Naive thymus-derived CD4-positive, alpha-beta T cell (primary cell): ENCODE measurements around the gene ARID3C. TPM values are rescaled to one million over a fixed set of nuclear protein-coding genes. Genes with fewer than 3 reads are reported as not detected.
A peak's percentile ranks its signal among the peaks of the same experiment; 100 is the strongest.

ENCODE experiments used
- ATAC-seq: fragments of 150-1000 bp; cut with Tn5 transposase; 2 replicates; pipeline ENCODE4 v1.10.0; 2021; ENCODE audit warnings: mild to moderate bottlenecking, moderate library complexity
- CTCF ChIA-PET: fragments of 350-600 bp; sonication (Branson Sonifier 250); formaldehyde crosslinking; loops from one replicate; lab custom pipeline; 2021; ENCODE audit warnings: antibody characterized with exemption; lab: Charles Lee
- POLR2A ChIA-PET: fragments of 350-600 bp; sonication (Branson Sonifier 250); formaldehyde crosslinking; loops from one replicate; lab custom pipeline; 2021; ENCODE audit warnings: antibody characterized with exemption, inconsistent platforms; lab: Charles Lee
- DNase-seq, 9 donors: peaks; one replicate each; pipeline versions ENCODE4 v3.0.0 to v3.0.0-alpha.2; 2020 to 2022; ENCODE audit warnings: mixed read lengths in 1 of 9
- H3K27ac ChIP-seq: one replicate; pipeline ENCODE4 v1.7.0; 2013; ENCODE audit warnings: mild to moderate bottlenecking, low read depth, low read length, moderate library complexity
- H3K27me3 ChIP-seq, 2 donors: one replicate each; pipeline ENCODE4 v1.7.0; 2013; ENCODE audit warnings: low read length in 2 of 2, mild to moderate bottlenecking in 2 of 2, moderate library complexity in 2 of 2; ENCODE audit not compliant: control insufficient read depth in 2 of 2, insufficient read depth in 2 of 2
- H3K36me3 ChIP-seq, 3 experiments: 1 replicate in 2 of 3; 2 replicates in 1 of 3; pipeline ENCODE4 v1.7.0; 2013; ENCODE audit warnings: low read length in 3 of 3, mild to moderate bottlenecking in 3 of 3, moderate library complexity in 1 of 3; ENCODE audit not compliant: insufficient read depth in 3 of 3, control insufficient read depth in 2 of 3
- H3K4me1 ChIP-seq, 2 donors: one replicate each; pipeline ENCODE4 v1.7.0; 2013; ENCODE audit warnings: low read length in 2 of 2, mild to moderate bottlenecking in 2 of 2, moderate library complexity in 1 of 2; ENCODE audit not compliant: control insufficient read depth in 2 of 2, insufficient read depth in 2 of 2
- H3K4me3 ChIP-seq: 2 replicates; pipeline ENCODE4 v1.7.0; 2013; ENCODE audit warnings: mild to moderate bottlenecking, low read length
- H3K9me3 ChIP-seq, 3 experiments: 1 replicate in 2 of 3; 2 replicates in 1 of 3; pipeline ENCODE4 v1.7.0; 2013; ENCODE audit warnings: low read length in 3 of 3; ENCODE audit not compliant: control insufficient read depth in 2 of 3
- H3K27ac Mint-ChIP-seq, 9 donors: one replicate each; pipeline ENCODE4 v1.8.0; 2020 to 2022; ENCODE audit warnings: mixed read lengths in 9 of 9, mild to moderate bottlenecking in 8 of 9, moderate library complexity in 5 of 9, inconsistent platforms in 2 of 9
- H3K27me3 Mint-ChIP-seq, 5 donors: one replicate each; pipeline ENCODE4 v1.8.0; 2021 to 2022; ENCODE audit warnings: mixed read lengths in 5 of 5, mild to moderate bottlenecking in 1 of 5
- H3K36me3 Mint-ChIP-seq, 5 donors: one replicate each; pipeline ENCODE4 v1.8.0; 2020 to 2022; ENCODE audit warnings: mixed read lengths in 5 of 5, mild to moderate bottlenecking in 3 of 5, inconsistent platforms in 1 of 5
- H3K4me1 Mint-ChIP-seq, 7 donors: one replicate each; pipeline ENCODE4 v1.8.0; 2020 to 2022; ENCODE audit warnings: mixed read lengths in 7 of 7, mild to moderate bottlenecking in 3 of 7, inconsistent platforms in 1 of 7
- H3K4me3 Mint-ChIP-seq, 10 donors: one replicate each; pipeline ENCODE4 v1.8.0; 2020 to 2022; ENCODE audit warnings: mild to moderate bottlenecking in 10 of 10, mixed read lengths in 10 of 10, moderate library complexity in 6 of 10, inconsistent platforms in 2 of 10
- H3K9me3 Mint-ChIP-seq, 11 donors: one replicate each; pipeline ENCODE4 v1.8.0; 2020 to 2022; ENCODE audit warnings: mixed read lengths in 11 of 11, mild to moderate bottlenecking in 4 of 11, inconsistent platforms in 1 of 11, moderate library complexity in 1 of 11
- intact Hi-C, 2 donors: fragments of 100-400 bp; cut with micrococcal nuclease; formaldehyde crosslinking; loops; one replicate each; pipeline ENCODE4 v1.15.1; 2023
- polyA plus RNA-seq, 2 donors: library from polyadenylated mRNA; unstranded; fragments of 300-500 nt; fragmentation: Illumina TruSeq; gene quantifications; one replicate each; pipeline ENCODE4 v1.2.3, GENCODE V29; 2021
- total RNA-seq, 6 experiments: library from RNA in 5 of 6; stranded (reverse) in 5 of 6; gene quantifications; 1 replicate in 5 of 6; 2 replicates in 1 of 6; pipeline ENCODE4 v1.2.3 and lab custom pipeline; 2021 to 2026

ARID3C gene
- total and polyA plus RNA-seq, 7 experiments from 2014 or later, result 0.27 to 0.36 TPM; not detected in 5

DNA sequence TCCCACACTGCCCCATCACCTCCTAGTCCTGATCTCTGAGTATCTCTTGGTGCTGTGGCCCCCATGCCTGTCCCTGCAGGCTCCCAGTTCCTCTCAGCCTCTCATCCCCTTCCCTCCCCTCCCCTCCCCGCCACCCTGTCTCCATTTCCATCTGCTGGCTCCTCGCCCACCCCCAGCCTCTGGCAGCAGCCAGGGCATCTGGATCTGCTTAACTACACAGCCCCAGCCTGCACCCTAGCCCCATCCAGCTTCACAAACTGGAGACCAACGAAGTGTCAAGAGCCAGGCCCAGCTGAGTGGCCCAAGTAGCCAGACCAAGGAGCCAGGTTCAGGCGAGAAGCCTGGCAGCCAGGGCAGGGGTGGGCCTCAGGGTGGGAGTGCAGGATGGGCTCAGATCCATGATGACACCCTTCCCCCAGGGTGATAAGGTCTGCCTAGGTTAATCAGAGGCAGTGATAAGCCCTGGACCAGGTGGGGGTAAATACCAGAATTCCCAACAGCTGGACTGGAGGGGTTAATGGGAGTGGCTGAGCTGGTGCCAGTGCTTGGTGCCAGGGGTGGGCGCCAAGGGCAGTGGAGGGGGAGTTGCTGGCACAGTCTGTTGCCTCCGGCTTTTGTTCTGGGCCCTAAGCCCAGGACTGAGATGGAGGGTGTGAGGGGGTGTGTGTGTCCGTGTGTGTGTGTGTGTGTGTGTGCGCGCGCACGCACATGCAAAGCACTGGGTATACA, 25.6 kb upstream of the ARID3C start:
- no peaks in the 10 kb centered on the region for H3K9me3 Mint-ChIP-seq
- no peak for DNase-seq
- ChIA-PET CTCF (no interaction called here), POLR2A (interaction anchor here (1.3 to 1.9 kb wide), 2 partner anchors 8 to 417 kb away, joined by 3 to 7 read pairs; partner anchors contain the start of gene GALT)
- no peak for ATAC-seq
- peaks cover 0 to 13% of the 10 kb centered on the region in 2 donors for H3K4me1 ChIP-seq
- H3K27ac ChIP-seq, result no peak overlapping the region
- peaks cover 1 to 23% (median 4%) of the 10 kb centered on the region in 3 experiments for H3K36me3 ChIP-seq
- H3K4me1 Mint-ChIP-seq, result peaks cover 19 to 38% (median 26%) of the 10 kb centered on the region in 7 donors
- H3K27me3 Mint-ChIP-seq, result no peaks in the 10 kb centered on the region
- peaks cover under 1 to 15% (median 4%) of the 10 kb centered on the region in 5 donors for H3K36me3 Mint-ChIP-seq
- no peak overlapping the region for H3K4me3 Mint-ChIP-seq
- no peak overlapping the region for H3K4me3 ChIP-seq
- intact Hi-C loops, result no loop called here
- H3K27ac Mint-ChIP-seq, result peak overlapping the region in 6 of 9 donors; percentile 10 to 57 (median 50)
- no peaks in the 10 kb centered on the region for H3K9me3 ChIP-seq
- H3K27me3 ChIP-seq, result no peaks in the 10 kb centered on the region

DNA sequence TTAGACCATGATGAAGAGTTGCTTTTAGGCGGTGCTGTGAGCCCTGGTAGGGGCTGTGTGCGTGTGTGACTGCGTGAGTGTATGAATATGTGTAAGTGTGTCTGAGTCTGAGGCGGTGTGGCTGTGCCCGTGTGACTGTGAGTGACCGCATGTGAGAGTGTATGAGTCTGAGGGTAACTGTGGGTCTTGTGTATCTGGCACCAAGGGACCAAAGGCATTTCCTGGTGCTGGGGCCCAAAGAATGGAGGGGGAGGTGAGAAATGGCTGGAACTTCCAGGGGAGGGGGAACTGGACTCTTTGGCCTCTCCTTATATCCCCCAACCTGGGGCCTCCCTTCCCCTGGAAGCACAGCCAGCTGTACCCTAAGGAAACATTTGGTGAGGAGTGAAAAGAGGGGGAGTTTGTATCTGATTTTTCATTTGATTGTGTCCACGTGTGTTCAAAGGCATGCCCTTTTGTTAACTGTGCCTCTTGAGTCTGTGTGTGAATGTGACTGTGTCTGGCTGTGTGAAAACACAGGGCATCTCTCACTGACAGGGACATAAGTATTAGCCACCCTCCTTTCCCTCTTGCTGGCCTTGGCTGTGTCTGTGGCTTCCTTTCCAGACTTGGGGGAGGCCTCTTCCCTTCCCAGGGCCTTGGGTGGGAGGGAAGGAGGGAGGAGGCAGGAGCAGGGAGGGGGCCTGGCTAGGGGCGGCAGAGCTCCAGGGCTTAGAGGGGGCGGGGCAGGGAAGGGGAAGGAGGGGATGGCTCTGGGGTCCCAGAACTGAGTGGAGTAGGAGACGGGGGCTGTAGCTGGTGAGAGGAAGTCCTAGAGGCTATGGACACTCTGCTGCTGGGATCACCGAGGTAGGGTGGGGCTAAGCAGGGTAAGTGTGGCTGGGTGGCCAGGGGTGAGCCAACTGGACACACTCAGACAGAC, 24.5 kb upstream of the ARID3C start:
- Mint-ChIP-seq H3K27me3 (no peaks in the 10 kb centered on the region), H3K27ac (peak overlapping the region in 7 of 9 donors; percentile 36 to 87 (median 73)), H3K4me3 (peak overlapping the region in 1 of 10 donors; percentile 50), H3K9me3 (no peaks in the 10 kb centered on the region), H3K36me3 (peaks cover 6 to 19% (median 7%) of the 10 kb centered on the region in 5 donors), H3K4me1 (peaks cover 25 to 47% (median 34%) of the 10 kb centered on the region in 7 donors)
- Histone ChIP-seq H3K4me1 (peaks cover 5 to 20% of the 10 kb centered on the region in 2 donors), H3K4me3 (no peak overlapping the region), H3K9me3 (no peaks in the 10 kb centered on the region), H3K36me3 (peaks cover 12 to 34% (median 15%) of the 10 kb centered on the region in 3 experiments), H3K27me3 (no peaks in the 10 kb centered on the region), H3K27ac (no peak overlapping the region)
- ATAC-seq (no peak), DNase-seq (no peak)
- intact Hi-C loops, result no loop called here
- POLR2A ChIA-PET, result interaction anchor here (1.2 to 2.3 kb wide), 3 partner anchors 8 to 418 kb away, joined by 3 to 11 read pairs (median 5); partner anchors contain the start of gene SIGMAR1
- CTCF ChIA-PET, result interaction anchor here (1.4 kb wide), 1 partner anchor 8 kb away, joined by 3 read pairs; no protein-coding TSS in a partner anchor

DNA sequence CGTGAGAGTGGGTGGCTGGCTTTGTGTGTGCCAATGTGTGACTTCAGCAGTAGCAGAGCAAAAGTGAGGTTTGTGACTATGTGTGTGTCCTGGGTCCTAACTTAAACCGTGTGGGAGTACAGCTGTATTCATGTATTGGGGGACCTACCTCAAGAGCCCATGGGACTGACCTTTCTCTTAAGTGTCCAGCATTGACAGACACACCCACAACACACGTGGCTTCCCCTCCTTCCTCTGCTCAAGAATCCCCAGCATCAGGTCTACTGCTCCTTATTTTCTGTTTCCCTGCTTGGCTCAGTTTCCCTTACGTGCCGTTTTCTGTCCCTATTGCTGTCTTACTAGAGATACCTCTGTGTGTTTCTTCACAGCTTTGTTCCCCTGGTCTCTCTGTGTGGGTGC, 23.7 kb upstream of the ARID3C start:
- H3K4me1 ChIP-seq, result peaks cover 13 to 28% of the 10 kb centered on the region in 2 donors

DNA sequence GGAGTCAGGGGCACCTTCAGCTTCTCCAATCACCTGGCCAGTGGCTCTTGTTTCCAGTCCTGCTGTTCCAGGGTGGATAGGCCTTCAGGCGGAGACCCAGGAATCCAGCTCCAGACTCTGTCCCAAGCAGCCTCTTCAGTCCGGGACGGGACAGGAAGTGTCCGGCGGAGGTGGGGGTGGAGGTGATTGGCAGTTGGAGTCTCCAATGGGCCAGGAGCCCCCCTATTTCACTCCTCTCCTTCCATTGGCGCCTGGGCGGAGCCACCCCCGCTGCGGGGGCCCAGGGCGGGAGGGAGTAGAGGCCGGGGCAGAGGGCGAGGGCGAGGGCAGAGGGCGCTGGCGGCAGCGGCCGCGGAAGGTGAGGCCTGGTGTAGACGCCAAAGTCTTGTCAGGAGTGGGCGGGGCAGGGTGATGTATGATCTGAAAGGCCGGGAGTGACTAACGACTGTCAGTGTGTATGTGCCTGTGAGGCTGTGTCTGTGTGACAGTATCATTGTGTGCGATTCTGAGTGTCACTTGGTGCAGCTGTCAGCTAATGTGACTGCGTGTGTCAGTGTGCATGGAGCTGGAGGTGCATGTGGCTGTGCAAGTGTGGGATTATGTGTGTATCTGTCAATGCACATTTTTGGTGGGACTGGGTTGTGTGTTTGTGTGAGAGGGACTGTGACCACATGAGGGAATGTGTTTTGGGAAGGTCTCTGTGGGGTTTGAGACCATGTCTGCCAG, 23.2 kb upstream of the ARID3C start, which contains the start of gene IL11RA:
TSS of gene IL11RA (plus strand) at position 310 of the 726 bp plus-strand sequence. CDS start 3,033 bp downstream, outside the sequence.
- H3K27me3 ChIP-seq, result no peaks in the 10 kb centered on the region
- Mint-ChIP-seq H3K27me3 (no peaks in the 10 kb centered on the region), H3K36me3 (peaks cover 6 to 27% (median 9%) of the 10 kb centered on the region in 5 donors), H3K27ac (peak within 1 kb of the TSS in 8 of 9 donors; percentile 52 to 87 (median 80)), H3K4me1 (peaks cover 38 to 61% (median 48%) of the 10 kb centered on the region in 7 donors), H3K4me3 (peak within 1 kb of the TSS in 7 of 10 donors; percentile 1 to 65 (median 22)), H3K9me3 (no peaks in the 10 kb centered on the region)
- H3K36me3 ChIP-seq, result peaks cover 13 to 37% (median 15%) of the 10 kb centered on the region in 3 experiments
- no peak within 1 kb of the TSS for H3K4me3 ChIP-seq
- peak within 1 kb of the TSS; percentile 24 for H3K27ac ChIP-seq
- ChIA-PET CTCF (interaction anchor here (1.4 kb wide), 1 partner anchor 9 kb away, joined by 3 read pairs; no protein-coding TSS in a partner anchor), POLR2A (interaction anchor here (1.2 to 2.3 kb wide), 2 partner anchors 10 to 14 kb away, joined by 5 to 11 read pairs; partner anchors contain the start of gene SIGMAR1)
- peaks cover 19 to 33% of the 10 kb centered on the region in 2 donors for H3K4me1 ChIP-seq
- no peaks in the 10 kb centered on the region for H3K9me3 ChIP-seq
- peak; percentile 74 for ATAC-seq
- intact Hi-C loops, result no loop called here
- peak in 1 of 9 donors; percentile 31 for DNase-seq

More for the DNA sequence above, 23.7 kb upstream of the ARID3C start:
- DNase-seq (no peak), ATAC-seq (no peak)
- Histone ChIP-seq H3K9me3 (no peaks in the 10 kb centered on the region), H3K27me3 (no peaks in the 10 kb centered on the region), H3K27ac (peak overlapping the region; percentile 24), H3K4me3 (no peak overlapping the region), H3K36me3 (peaks cover 13 to 37% (median 15%) of the 10 kb centered on the region in 3 experiments)
- peaks cover 33 to 55% (median 42%) of the 10 kb centered on the region in 7 donors for H3K4me1 Mint-ChIP-seq
- intact Hi-C loops, result no loop called here
- H3K27ac Mint-ChIP-seq, result peak overlapping the region in 8 of 9 donors; percentile 26 to 87 (median 80)
- ChIA-PET CTCF (interaction anchor here (1.4 kb wide), 1 partner anchor 9 kb away, joined by 3 read pairs; no protein-coding TSS in a partner anchor), POLR2A (interaction anchor here (1.2 to 2.3 kb wide), 2 partner anchors 9 to 14 kb away, joined by 5 to 11 read pairs; partner anchors contain the start of gene SIGMAR1)
- H3K36me3 Mint-ChIP-seq, result peaks cover 6 to 27% (median 9%) of the 10 kb centered on the region in 5 donors
- H3K4me3 Mint-ChIP-seq, result peak overlapping the region in 2 of 10 donors; percentile 3 to 65
- no peaks in the 10 kb centered on the region for H3K9me3 Mint-ChIP-seq
- no peaks in the 10 kb centered on the region for H3K27me3 Mint-ChIP-seq

DNA sequence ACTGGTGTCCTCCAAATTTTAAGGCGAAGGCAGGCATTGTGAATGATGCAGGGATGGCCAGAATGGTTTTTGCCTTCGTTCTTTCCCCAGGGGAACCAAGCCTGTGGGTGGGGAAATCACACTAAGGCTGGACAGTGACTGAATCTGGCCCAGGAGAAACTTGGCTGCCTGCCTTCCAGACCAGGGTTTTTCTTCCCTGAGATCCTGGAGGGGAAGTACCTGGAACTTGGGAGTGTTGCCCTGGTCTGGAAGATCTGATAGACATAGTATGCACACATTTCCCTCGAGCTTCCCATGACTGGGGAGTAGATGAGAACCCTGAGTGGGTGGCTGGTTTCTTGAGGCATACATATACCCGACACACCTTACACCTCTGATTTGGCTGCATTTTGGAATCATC, 22.5 kb upstream of the ARID3C start:
- Histone ChIP-seq H3K36me3 (peaks cover 13 to 42% (median 15%) of the 10 kb centered on the region in 3 experiments), H3K4me3 (no peak overlapping the region), H3K27ac (peak overlapping the region; percentile 24), H3K9me3 (no peaks in the 10 kb centered on the region), H3K27me3 (no peaks in the 10 kb centered on the region), H3K4me1 (peaks cover 19 to 33% of the 10 kb centered on the region in 2 donors)
- intact Hi-C loops, result no loop called here
- peak overlapping the region in 6 of 9 donors; percentile 6 to 85 (median 74) for H3K27ac Mint-ChIP-seq
- H3K27me3 Mint-ChIP-seq, result no peaks in the 10 kb centered on the region
- no peaks in the 10 kb centered on the region for H3K9me3 Mint-ChIP-seq
- DNase-seq, result no peak
- H3K4me1 Mint-ChIP-seq, result peaks cover 38 to 67% (median 53%) of the 10 kb centered on the region in 7 donors
- ChIA-PET POLR2A (interaction anchor here (2.3 to 5.9 kb wide), 2 partner anchors 11 to 13 kb away, joined by 11 to 79 read pairs; partner anchors contain the start of genes CCL27 and SIGMAR1), CTCF (interaction anchor here (1.7 to 7.2 kb wide), 2 partner anchors 12 to 17 kb away, joined by 3 to 50 read pairs; partner anchors contain the start of gene CCL27)
- H3K36me3 Mint-ChIP-seq, result peaks cover 6 to 27% (median 9%) of the 10 kb centered on the region in 5 donors
- no peak for ATAC-seq
- H3K4me3 Mint-ChIP-seq, result no peak overlapping the region
